Sigmoid colon (tissue), 4 donors: Measurements from ENCODE around the gene MOGAT2.

Experiments used
- CTCF ChIP-seq, 4 experiments: fragments of 450-650 bp in 3 of 4; fragments of 200-600 bp in 1 of 4; IDR thresholded peaks; one replicate each; pipeline ENCODE4 v1.5.1; 2016 to 2019; ENCODE audit warnings: antibody characterized with exemption in 4 of 4, mild to moderate bottlenecking in 3 of 4, moderate library complexity in 2 of 4
- EP300 ChIP-seq, 4 donors: sonication (generic); formaldehyde crosslinking; IDR thresholded peaks; one replicate each; pipeline ENCODE4 v1.6.1; 2017; ENCODE audit warnings: antibody characterized with exemption in 4 of 4
- POLR2A ChIP-seq, 2 donors: fragments of 450-650 bp; IDR thresholded peaks; one replicate each; pipeline ENCODE4 v1.6.1; 2016; ENCODE audit warnings: antibody characterized with exemption in 2 of 2, mild to moderate bottlenecking in 2 of 2, moderate library complexity in 2 of 2

GRCh38 chr11:75762885-75763284 lies 45.2 kb downstream of the MOGAT2 start:
- TF ChIP-seq POLR2A (IDR thresholded peaks at IDR 0.05) (no peak), CTCF (IDR thresholded peaks at IDR 0.05) (no peak), EP300 (IDR thresholded peaks at IDR 0.05) (no peak)
